Left lobe of liver (tissue), 1 donor: Measurements from ENCODE around the gene LCN12. TPM values are rescaled to one million over a fixed set of nuclear protein-coding genes. Genes with fewer than 3 reads are reported as not detected.

Experiments used
- total RNA-seq: library from RNA; stranded (reverse); gene quantifications from one replicate; pipeline ENCODE4 v1.2.1, GENCODE V29; 2021
- donor health status: DM: no; HTN: yes; CAD: no.

Gene LCN12
- total RNA-seq, 1 donor from 2014 or later, result 30.3 TPM

Other genes with a start within 250 kb of the LCN12 start
- gene DIPK1B, start 239.7 kb upstream of the LCN12 start, total RNA-seq, result 3.0 TPM
- 0.15 TPM for gene LCN10, start 209.3 kb upstream of the LCN12 start, total RNA-seq
- not detected for gene LCN6, start 203.7 kb upstream of the LCN12 start, total RNA-seq
- gene LCN8, start 194.0 kb upstream of the LCN12 start, total RNA-seq, result not detected
- not detected for gene LCN15, start 187.8 kb upstream of the LCN12 start, total RNA-seq
- 55.1 TPM for gene TMEM141, start 160.9 kb upstream of the LCN12 start, total RNA-seq
- 0.75 TPM for gene CCDC183, start 155.9 kb upstream of the LCN12 start, total RNA-seq
- gene RABL6, start 144.3 kb upstream of the LCN12 start, total RNA-seq, result 18.4 TPM
- gene AJM1, start 109.8 kb upstream of the LCN12 start, total RNA-seq, result 4.1 TPM
- 58.2 TPM for gene PHPT1, start 102.9 kb upstream of the LCN12 start, total RNA-seq
- 28.6 TPM for gene MAMDC4, start 99.9 kb upstream of the LCN12 start, total RNA-seq
- 232 TPM for gene EDF1, start 86.0 kb upstream of the LCN12 start, total RNA-seq
- 7.4 TPM for gene TRAF2, start 65.8 kb upstream of the LCN12 start, total RNA-seq
- gene FBXW5, start 7.5 kb upstream of the LCN12 start, total RNA-seq, result 112 TPM
- 411 TPM for gene C8G, start 7.0 kb upstream of the LCN12 start, total RNA-seq
- gene PTGDS, start 25.2 kb downstream of the LCN12 start, total RNA-seq, result 5.2 TPM
- gene LCNL1, start 30.7 kb downstream of the LCN12 start, total RNA-seq, result not detected
- 27.3 TPM for gene PAXX, start 40.1 kb downstream of the LCN12 start, total RNA-seq
- not detected for gene CLIC3, start 44.3 kb downstream of the LCN12 start, total RNA-seq
- gene ABCA2, start 76.0 kb downstream of the LCN12 start, total RNA-seq, result 61.2 TPM
- 0.08 TPM for gene FUT7, start 79.8 kb downstream of the LCN12 start, total RNA-seq
- 16.6 TPM for gene NPDC1, start 93.9 kb downstream of the LCN12 start, total RNA-seq
- gene ENTPD2, start 101.8 kb downstream of the LCN12 start, total RNA-seq, result 1.7 TPM
- gene SAPCD2, start 118.3 kb downstream of the LCN12 start, total RNA-seq, result 0.15 TPM
- gene UAP1L1, start 125.2 kb downstream of the LCN12 start, total RNA-seq, result 1.8 TPM
- 27.4 TPM for gene MAN1B1, start 134.7 kb downstream of the LCN12 start, total RNA-seq
- 87.0 TPM for gene DPP7, start 162.5 kb downstream of the LCN12 start, total RNA-seq
- not detected for gene GRIN1, start 186.9 kb downstream of the LCN12 start, total RNA-seq
- gene LRRC26, start 217.8 kb downstream of the LCN12 start, total RNA-seq, result not detected
- gene TMEM210, start 219.8 kb downstream of the LCN12 start, total RNA-seq, result not detected
- gene ANAPC2, start 236.3 kb downstream of the LCN12 start, total RNA-seq, result 35.5 TPM
- 29.4 TPM for gene SSNA1, start 236.4 kb downstream of the LCN12 start, total RNA-seq
- 13.7 TPM for gene TPRN, start 248.5 kb downstream of the LCN12 start, total RNA-seq